ENCODE results near the gene PRKCH.

PRKCH gene

DNA sequence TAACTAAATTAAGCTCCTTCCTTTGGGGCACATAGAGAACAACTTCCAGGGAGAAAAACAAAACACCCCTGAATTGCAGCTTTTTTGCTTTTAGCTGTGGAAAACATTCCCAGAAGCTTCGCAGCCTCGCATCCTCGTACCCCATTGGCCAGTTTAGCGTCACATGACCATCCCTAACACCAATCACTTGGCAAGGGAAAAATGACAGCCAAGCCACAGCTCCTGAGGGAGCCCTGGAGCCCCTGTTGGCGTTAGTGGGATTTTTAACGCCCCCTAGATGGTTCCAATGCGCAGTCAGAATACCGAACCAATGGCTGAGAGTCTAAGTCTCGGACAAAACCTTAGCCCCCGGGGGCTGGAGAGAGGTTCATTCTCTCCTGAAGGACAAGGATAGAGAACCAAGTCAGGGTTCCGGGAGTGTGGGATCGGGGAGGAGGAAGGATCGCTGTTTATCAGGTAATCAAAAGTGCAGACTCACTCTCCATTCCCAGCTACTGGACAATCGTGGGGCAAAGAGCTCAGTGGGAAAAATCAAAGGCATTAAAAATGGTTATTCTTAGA, 238.3 kb downstream of the PRKCH start:
- peak; percentile 99 for DNase-seq

DNA sequence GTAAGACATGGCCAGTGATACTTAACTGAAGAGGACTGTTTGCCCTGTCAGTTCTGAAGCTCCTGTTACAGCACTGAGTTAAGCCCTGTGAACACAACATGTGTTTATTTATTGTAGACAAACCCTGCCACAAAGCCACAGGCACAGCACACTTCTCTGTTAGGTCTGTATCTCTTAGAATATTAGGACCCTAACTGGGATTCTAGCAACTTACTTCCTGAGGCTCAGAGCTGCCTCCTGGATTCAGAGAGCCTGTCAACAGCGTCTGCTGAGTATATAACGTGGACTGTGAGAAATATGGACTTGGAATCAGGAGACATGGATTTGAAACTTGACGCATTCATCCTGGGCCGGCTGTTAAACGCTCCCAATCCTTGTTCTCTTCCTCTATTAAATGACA, 238.9 kb downstream of the PRKCH start:
- peak; percentile 87 for DNase-seq

DNA sequence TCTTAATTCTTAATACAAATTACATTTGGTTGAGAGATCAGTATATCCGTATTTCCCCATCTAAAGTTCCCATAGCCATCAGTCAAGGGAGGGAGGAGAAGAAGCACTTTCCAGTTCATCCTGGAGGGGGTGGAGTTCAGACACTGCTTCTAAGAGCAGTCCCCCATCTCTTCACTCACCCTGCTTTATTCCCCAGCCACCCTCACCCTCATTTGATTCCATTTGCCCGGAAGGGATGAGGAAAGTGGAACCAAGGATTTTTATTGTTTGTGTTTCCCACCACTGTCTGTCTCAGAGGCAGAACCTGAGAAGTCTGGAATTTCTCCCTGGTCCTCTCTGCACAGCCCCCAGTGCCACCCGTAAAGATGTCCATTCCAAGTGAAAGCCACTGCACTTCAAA, 239.7 kb downstream of the PRKCH start:
- no peak for DNase-seq

DNA sequence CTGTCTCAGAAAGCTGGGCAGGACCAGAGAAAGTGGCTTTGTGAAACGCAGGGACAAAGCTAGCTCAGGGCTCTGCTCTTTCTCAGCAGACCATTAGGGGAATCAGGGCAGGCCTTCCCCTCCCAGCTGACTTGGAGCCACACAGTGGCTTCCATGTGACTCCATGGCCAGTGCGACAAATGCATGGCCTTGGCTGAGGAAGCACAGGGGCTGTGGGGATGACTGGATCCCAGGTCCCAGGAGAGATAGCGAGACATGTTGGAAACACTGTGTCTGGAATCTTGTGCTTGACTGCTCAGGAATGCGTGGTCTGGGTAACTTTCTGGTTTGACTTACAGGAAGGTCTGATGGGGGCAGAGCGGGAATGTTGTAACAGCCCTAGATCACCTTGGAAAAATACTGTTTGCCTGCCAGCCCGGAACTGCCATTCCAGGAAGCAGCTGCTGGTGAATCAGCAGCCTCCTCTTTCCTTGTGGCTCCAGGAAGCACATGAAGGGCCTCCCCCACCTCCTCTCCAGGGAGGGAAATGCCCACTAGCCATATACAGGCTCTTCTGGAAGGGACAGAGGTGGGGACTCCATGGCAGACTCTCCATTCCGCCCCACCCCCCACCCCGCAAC, 240.4 kb downstream of the PRKCH start:
- DNase-seq: peak; percentile 97

DNA sequence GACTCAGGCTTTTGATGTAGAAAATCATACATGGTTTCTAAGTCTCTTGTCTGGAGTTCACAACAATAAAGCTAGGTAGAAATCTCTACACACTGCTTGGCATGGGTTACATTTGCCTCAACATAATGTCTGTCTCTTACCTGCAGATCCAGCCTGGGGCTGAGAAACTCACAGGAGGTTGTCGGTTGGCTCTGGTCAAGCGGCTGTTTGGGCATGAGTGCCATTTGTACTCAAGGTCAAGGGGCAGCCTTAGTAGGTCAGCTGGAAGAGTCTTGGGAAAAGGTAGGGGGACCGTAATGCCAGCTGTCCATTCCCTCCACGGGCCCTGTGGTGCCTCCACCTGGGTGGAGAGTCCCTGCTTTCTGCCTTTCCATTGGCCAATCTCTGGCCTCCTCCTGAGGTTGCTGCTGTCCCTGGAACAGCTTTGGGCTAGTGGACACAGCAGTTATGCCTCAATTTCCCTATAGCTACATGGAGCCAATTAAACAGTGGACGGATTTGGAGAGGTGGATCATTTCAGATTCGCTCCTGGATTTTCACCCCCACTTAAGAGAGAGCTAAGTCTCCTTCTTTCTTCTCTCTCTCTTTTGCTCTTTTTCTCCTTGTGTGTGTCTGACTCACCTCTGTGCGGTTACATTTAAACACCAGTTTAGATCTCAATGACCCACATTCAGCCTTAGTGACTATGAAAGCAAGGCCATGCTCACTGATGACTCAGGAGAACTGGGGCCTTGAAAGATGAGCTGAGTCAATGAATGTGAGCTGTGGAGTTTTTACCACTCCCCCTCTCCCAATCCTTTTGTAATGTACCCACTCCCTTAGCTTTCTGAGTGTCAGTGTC, 241.2 kb downstream of the PRKCH start:
- peak; percentile 80 for DNase-seq

DNA sequence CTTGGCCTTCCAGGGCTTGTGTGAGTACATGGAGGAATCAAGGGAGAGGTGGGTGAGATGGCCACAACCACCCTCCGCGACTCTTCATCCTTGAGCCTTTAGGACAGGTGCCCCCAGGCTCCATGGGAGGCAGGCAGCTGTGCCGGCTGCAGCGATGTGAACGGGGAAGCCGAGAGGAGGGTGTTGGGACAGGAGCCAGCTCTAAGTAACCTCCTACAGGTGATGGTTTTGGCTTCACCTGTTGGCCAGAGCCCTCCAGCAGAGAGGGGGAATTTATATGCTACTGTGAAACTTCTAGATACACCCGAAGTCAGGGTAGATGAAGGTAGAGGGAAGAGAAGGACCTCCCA, 241.8 kb downstream of the PRKCH start:
- peak; percentile 80 for DNase-seq

DNA sequence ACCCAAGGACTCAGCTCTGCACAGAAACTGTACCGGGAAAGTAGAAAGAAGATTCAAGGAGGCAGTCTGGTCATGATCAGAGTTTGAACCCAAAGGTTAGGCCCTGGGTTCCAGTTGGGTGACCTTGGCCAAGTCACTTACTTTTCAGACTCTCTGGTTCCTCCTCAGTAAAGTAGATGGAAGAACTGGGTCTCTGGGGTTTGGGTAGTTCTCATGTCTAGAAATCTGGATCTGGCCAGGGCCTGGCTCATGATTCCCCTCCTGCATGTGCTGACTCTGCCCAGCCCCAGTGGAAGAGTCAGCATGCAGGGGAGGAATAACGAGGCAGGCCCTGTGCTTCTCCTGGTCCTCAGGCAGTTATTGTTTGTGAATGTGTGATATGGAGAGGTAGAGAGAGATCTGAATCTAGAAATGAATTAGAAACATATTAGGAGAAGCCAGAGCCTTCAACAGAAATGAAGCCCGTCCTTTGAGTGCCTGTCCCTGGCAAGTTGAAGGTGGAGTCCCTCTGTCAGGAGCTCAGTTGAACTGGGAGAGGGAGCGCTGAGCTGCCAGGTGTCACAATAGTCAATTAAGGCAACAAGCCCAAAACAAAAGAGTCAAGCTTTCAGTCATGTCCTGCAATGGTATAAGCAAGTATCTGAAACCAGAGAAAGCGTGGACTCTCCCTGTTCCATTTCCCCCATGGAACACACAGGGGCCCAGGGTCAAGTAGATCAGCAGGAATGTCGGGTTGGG, 242.7 kb downstream of the PRKCH start:
- DNase-seq: no peak

DNA sequence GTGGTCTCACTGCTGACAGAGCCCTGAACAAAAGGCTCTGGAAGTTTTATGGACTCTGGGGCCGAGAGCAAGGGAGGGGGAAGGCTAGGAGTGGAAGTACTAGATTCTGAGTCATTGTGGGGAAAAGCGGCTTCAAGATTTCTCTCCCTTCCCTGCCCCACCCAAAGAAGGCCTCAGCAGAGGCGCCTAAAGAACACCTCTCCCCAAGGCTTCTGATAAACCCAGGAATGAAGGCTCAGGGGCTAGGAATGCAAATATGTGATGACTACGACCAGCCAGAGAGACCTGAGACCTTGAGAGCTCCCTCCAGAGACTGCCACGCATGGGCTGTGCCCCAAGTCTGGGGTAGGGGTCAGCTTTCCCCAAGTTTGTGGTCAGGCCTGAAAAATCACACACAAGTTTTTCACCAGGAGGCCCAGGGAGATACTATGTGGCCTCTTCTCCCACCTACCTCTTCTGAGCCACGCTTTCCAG, 243.3 kb downstream of the PRKCH start:
- DNase-seq: no peak

DNA sequence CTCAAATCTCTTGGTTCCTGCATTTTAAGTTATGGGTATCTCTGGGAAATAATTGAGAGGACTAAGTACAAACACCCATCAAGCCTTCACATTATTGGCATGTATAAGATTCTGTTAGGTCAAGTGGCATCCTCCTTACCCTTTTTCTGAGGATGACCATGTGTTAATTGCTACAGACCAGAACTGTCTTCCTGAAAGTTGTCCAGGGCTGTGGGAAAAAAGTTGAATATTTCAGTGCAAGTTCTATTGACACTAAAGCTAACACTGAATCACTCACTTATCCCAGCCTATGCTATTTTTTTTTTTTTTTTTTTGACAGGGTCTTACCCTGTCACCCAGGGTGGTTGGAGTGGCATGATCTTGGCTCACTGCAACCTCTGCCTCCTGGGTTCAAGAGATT, 243.8 kb downstream of the PRKCH start:
- DNase-seq: no peak

DNA sequence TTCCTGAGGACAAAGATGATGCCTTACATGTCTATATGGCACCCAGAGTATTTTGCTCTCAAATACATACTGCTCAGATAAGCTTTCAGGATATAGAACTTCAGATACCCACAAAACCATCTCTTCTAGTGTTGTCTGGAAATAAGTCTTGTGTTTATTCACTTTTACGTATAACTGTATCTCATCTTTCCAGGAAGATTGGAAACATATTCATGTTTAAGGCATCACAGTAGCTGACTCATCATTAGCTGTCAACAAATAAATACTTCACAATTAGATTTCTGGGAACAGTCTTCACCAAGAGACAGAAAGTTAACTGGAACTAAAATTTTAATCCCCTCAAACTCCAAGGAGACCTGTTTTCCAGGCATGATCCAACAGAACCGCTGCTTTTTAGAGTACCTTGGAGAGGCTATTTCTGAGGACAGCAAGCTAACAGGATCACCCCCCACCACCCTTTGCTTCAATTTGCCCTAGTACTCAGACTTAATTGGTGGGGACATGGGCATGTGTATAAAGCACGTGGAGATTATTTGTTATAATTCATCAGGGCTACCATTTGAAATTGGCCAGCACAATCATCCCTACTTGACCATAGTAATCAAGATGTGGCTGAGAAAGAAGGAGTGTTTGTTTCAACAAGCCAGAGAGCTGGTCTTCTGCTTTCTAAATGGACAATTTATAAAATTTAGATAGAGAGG, 244.6 kb downstream of the PRKCH start:
- DNase-seq: no peak

DNA sequence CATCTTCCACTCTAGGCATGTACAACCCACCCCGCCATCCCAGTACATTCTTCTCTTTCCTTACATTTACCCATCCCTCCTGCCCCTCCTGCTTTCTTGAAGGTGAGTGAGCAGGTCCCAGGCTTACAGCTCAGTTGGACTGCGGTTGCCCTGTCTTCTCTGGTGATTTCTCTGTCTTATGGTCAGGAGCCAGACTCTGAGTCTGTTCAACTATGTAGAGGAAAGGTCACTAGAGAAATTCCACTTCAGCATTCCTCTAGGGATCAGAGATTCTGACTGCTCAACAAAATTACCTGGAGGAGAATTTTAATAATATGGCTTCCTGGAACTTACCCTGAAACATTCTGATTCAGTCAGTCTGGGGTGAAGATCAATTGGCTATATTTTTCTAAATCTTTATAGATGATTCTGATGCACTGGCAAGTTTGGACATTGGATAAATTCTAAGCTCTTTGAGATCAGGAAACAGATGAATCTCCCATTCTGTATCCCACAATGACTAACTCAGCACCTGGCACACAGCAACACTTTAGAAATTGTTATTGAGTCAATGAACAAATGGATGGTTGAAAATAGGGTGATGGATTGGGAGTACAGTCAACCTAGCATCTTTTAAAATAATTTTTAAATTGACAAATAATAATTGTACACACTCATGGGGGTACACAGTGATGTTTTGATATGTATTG, 245.3 kb downstream of the PRKCH start:
- DNase-seq: no peak

DNA sequence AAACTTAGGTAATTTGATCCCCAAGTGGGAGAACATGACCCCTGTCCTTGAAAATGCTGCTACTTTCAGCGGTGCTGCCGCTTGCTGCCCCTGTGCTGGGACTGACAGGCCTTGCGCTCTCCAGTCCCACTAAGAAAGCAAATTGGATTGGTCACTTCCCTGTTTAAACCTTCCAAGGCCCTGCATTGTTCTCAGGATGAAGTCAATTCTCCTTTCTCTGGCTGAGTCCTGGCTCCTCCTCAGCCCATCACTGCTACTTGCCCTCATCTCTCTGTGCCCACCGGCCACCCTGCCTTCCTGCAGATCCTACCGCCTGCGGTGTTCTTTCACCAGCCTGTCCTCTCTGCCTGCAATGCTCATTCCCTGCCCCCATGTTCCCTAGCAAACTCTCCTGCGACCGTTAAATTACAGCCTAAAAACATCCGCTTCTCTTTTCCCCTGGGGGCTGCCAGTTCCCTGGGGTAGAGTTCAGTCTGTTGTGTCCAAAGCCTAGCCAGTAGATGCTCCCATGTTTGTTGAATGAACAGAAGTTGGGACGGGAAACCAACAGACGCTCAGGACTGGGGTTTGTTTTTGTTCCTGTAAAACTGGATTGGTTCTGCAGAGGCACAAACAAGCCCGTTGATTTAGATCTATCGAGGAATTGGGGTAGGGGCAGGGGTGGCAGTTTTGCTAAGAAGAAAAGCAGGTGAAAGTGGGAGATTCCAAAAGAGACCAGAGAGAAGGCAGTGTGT, 246.6 kb downstream of the PRKCH start:
- DNase-seq: peak; percentile 23

DNA sequence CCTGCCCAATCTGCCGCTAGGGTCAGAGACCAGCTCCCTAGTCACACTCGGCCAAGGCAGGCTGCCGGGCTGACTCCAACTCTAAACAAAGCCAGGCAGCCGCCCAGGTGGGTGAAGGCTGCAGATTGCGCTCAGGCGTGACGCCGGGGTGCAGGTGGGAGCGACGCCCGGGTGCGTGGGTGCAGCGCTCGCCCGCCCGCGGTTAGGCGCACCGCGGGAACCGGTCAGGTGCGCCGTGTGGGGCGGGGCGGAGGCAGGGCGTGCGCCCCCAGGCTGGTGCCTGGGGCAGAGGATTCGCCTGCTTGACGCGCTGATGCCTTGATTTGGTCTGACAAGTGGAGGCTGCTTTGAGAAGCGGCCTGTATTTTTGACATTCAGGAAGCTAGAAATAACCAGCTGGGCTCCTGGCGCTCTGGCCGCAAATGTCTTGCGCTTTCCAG, 247.2 kb downstream of the PRKCH start:
- no peak for DNase-seq

DNA sequence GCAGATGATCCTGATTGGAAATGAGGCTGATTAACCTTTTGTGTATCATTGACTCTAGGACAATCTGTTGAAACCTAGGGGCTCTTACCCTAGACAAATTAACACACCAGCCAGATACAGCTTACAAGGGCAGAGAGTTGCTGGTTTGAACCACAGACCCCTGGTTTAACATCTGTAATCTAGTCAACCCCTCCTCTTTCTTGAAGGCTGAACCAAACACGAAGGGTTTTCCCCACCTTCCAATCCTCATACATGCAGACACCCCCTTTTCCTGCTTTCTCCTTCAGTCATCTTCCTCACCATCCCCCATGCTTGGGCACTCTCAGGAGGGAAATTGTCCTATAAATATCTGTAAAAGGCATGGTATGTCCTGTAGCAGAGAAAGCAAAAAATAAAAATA, 247.9 kb downstream of the PRKCH start:
- DNase-seq: no peak

DNA sequence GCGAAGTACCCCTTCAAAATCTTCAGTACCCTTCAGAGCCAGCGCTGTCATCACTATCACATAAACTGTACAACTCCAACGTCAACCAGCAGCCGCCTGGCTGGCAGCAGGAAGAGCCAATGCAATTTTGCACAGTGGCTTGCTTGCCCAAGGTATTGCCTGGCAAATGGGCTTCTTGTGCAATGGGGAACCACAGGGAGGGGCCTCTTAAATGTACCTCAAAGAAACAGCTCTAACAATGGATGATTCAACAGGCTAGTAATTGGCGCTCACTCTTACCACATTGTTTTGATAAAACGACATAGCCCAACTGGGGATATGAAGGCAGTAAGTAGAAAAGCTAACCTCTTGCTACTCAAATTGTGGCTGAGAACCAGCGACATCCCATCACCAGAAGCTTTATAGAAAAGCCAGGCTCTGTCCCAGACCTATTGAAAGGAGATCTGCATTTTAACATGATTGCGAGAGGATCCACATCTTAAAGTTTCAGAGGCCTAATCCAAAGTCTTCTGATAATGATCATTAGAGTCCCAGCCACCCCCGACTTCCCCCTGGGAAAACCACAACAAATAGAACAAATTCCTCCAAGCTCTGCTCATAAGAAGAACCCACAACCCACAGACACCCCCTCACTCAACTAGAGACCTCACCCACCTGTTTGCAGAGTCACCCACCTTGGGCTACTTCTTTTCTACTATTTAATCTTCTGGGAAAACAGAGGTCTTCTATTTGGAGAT, 248.6 kb downstream of the PRKCH start:
- no peak for DNase-seq

DNA sequence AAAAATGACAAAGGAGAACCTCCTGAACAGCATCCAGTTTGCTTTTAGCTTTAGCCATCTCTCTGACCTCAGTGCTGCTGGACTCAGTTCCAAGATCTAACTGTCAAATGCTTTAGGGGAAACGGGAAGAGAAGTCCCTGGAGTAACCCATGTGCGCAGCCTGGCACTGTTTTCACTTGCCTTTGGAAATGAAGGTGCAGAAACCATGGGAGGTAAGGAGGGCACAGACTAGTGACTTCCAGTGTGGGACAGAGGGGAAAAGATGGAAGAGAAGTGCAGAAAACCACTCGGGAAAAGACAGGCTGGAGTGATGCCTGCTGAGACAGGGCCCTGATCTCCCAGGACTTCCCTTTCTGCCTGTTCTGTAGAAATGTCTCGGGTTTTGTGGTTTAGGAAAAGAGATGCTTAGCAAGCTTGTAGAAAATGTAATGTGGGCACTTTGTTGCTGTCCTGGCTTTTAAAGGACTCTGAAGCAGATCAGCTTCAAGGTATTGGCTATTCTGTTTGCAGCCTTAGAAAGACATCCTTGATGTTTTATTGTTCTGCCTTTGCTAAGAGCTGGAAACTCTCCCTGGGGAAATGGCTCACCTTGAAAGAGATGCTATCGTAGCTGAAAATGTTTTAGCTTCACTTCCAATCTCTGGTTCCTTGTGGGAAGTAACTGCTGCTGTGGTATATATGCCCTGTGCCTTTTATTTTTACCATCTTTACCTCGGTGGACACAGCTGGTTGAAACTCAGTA, 249.3 kb downstream of the PRKCH start:
- no peak for DNase-seq

DNA sequence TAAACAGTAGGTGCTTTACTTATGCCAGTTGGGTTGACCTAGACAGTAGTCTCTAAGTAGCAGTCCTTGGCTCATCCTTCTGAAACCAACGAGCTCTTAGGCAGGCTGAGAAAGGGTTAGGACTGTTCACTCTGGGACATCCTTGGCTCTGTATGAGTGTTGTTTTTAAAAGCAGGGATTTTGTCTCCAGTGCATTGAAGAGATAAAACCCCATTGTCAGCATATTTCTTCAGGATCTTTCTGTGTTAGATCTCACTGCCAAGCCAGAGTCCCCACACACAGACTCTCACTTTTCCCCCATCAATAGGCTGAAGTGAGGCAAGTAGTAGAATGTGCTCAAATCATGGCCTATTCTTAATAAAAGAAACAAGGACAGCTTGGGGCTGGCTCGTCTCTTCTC, 250.5 kb downstream of the PRKCH start:
- no peak for DNase-seq

DNA sequence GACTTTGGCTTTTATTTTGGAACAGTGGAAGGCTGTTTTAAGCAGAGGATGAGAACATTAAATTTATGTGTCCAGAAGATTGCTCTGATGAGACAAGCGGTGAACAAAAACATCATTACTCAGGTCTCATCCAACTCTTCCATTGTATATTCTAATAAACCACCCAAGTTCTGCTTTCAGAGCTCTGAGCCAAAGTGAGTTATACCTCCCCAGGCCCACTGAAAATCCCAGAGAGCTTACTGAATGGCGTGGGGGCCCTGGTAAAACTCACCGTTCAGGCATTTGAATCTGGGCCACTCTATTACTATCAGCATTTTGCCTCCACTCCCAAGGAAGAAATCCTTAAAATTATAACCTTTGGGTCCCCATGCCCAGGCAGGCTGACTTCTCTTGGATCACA, 251.9 kb downstream of the PRKCH start:
- DNase-seq: no peak

DNA sequence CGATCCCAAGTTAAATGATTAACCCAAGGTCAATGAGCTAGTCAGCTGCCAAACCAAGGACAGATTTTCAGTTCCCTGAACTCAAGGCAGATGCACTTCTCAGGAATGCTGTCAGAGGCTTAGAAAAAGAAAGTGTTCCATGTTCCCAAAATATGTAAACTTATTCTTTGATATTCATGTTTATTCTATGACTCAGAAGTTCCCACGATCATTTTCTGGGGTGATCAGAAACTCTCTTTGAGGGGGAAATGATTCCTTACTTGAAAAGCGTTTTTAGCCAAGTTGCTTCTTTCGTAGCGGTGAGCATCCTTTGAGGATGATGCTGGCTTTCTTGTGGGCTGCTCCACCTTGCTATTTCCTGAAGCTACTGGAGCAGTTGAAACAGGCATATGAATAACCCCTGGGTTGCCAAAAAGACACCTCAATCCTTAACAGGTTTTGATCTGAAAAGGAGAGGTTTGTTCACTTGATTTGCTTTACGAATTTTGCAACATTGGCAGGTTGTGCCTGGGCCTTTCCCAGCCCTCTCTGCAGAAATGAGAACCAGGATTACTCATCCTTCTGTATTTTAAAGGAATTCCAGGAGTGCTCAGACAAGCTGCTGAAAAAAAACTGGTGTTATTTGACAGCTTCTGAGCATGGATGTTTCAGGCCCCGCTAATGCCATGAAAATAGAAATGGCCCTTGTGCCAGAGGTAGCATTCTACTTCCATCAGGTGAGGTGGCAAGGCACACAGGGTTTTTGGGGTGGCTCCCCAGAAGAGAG, 252.6 kb downstream of the PRKCH start:
- no peak for DNase-seq

DNA sequence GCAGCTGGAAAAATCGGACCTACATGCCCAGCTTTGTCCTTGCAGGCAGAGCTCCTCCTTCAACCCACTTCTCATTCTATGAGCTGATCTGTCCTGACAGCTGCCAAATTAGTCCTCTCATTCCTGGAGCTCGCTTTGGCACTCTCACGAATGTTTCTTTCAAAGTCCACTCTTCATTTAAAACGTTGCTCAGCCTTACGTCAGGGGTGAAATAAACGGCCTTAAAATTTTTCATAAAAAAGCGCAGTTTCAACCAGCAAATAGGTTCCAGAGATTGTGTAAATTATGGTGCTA, 253.1 kb downstream of the PRKCH start:
- DNase-seq: no peak
